BJ (cell line): ENCODE measurements around the gene ERMP1. TPM values are rescaled to one million over a fixed set of nuclear protein-coding genes. Genes with fewer than 3 reads are reported as not detected.

ENCODE experiments used
- CTCF ChIA-PET: fragments of 350-600 bp; formaldehyde crosslinking; extraction: SDS; loops from one replicate; lab custom pipeline; 2021; ENCODE audit warnings: antibody characterized with exemption, inconsistent platforms; lab: Yijun Ruan, JAX
- POLR2A ChIA-PET: fragments of 300-600 bp; sonication (Branson Sonifier 250); formaldehyde crosslinking; extraction: SDS; loops from one replicate; lab custom pipeline; 2021; ENCODE audit warnings: antibody characterized with exemption; lab: Charles Lee
- DNase-seq: peaks from one replicate; pipeline ENCODE4 v3.0.0-alpha.2; 2011; ENCODE audit warnings: low read depth
- H3K27me3 ChIP-seq: 2 replicates; pipeline ENCODE4 v1.6.0; 2011; ENCODE audit warnings: low read length; ENCODE audit not compliant: control insufficient read depth, insufficient read depth
- H3K36me3 ChIP-seq: 2 replicates; pipeline ENCODE4 v1.5.1; 2011; ENCODE audit warnings: low read length; ENCODE audit not compliant: control insufficient read depth, insufficient read depth
- H3K4me3 ChIP-seq: 2 replicates; pipeline ENCODE4 v1.5.1; 2011; ENCODE audit warnings: low read depth, mild to moderate bottlenecking, control low read depth, low read length
- polyA plus RNA-seq: library from polyadenylated mRNA; depleted of rRNA; stranded (reverse); fragments of >200 nt; gene quantifications from 2 replicates; pipeline ENCODE4 v1.2.3, GENCODE V29; 2011
- TF ChIP-seq, protein P1 (sequence below): IDR thresholded peaks from 2 replicates; pipeline ENCODE4 v1.5.1; 2011; ENCODE audit warnings: low read depth, mild to moderate bottlenecking, control low read depth, inconsistent platforms, low read length, moderate library complexity; ENCODE audit not compliant: insufficient read depth

Gene ERMP1
- polyA plus RNA-seq, 1 experiment: 2.3 TPM

DNA sequence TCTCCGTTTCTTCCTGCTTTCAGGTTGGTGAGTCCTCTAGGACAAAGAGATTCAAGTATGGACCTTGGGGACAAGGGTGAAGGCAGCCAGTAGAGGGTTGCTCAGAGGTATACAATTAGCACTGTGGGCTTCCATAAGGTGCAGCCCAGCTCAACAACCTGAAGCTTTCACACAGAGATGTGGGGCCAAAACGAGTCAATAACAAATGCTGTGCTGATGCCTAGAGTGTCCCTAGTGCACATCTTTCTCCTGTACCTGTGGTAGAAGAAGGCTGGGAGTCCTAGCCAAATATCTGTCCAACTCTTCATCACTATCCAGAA, 37.1 kb upstream of the ERMP1 start:
- Histone ChIP-seq H3K4me3 (no peak overlapping the region), H3K27me3 (no peaks in the 10 kb centered on the region), H3K36me3 (no peaks in the 10 kb centered on the region)
- DNase-seq: no peak
- TF ChIP-seq, protein P1, sequence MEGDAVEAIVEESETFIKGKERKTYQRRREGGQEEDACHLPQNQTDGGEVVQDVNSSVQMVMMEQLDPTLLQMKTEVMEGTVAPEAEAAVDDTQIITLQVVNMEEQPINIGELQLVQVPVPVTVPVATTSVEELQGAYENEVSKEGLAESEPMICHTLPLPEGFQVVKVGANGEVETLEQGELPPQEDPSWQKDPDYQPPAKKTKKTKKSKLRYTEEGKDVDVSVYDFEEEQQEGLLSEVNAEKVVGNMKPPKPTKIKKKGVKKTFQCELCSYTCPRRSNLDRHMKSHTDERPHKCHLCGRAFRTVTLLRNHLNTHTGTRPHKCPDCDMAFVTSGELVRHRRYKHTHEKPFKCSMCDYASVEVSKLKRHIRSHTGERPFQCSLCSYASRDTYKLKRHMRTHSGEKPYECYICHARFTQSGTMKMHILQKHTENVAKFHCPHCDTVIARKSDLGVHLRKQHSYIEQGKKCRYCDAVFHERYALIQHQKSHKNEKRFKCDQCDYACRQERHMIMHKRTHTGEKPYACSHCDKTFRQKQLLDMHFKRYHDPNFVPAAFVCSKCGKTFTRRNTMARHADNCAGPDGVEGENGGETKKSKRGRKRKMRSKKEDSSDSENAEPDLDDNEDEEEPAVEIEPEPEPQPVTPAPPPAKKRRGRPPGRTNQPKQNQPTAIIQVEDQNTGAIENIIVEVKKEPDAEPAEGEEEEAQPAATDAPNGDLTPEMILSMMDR: no peak
- POLR2A ChIA-PET: no interaction called here
- CTCF ChIA-PET: interaction anchor here (1.7 to 2.5 kb wide), 3 partner anchors 8 to 19 kb away, joined by 4 to 10 read pairs (median 5); no protein-coding TSS in a partner anchor

DNA sequence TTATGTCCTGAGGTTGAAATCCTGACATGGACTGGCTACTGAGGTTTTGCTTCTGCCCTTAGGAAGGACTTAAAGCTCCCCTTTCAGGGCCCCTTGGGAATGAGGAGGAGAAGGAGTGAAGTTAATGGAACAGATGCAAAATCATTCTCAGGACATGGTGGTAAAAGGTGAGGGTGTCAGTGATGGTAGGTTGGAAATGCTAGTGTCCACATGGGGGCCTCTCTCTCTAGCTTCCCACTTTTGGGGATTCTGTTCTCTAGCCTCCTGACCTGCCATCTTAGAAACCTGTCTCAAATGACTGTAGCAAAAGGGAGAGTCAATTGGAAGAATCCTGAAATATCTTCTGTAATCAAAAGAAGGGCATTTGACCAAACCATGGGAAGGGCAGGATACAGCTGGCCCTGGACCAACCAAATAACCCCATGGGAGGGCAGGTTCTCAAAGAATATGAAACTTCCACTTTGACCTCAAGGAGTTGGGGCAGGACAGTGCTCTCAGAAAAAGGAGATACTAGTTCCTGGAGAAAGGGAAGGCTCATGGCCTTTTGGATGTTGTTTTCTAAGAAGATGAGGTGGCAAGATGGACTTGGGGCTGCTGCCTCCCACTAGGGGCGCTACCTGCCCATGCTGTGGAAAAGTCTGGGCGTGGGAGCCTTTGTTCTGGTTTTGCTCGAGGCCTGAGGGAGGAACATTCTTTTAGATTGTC, 36.5 kb upstream of the ERMP1 start:
- ChIA-PET CTCF (interaction anchor here (0.8 to 1.8 kb wide), 6 partner anchors 9 to 37 kb away, joined by 3 to 5 read pairs (median 3); partner anchors contain the start of gene ERMP1), POLR2A (no interaction called here)
- H3K36me3 ChIP-seq: no peaks in the 10 kb centered on the region
- H3K4me3 ChIP-seq: no peak overlapping the region
- no peaks in the 10 kb centered on the region for H3K27me3 ChIP-seq
- TF ChIP-seq, protein P1: 0 out of 2 replicates have a peak, but pooled peaks have one; percentile 21
- DNase-seq: no peak

DNA sequence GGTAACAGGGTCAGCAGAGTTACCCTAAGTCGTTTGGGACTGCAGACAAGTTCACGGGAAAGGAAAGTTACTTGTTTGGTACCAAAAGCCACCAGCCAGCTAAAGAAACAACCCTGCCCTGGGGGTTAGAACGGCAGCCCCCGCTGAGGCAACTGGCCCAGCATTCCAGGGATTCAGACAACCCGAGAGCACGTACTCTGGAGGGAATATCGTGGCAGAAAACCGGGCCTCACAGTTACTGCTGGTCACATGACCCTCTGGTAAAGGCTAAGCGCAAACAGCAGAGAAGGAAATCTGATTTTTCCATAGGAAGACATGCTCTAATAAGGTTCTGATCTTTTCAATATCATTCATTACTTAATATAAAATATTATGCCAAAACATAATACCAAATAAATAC, 35.3 kb upstream of the ERMP1 start:
- POLR2A ChIA-PET: no interaction called here
- H3K4me3 ChIP-seq: no peak overlapping the region
- DNase-seq: no peak
- TF ChIP-seq, protein P1: no peak
- H3K27me3 ChIP-seq: no peaks in the 10 kb centered on the region
- no peaks in the 10 kb centered on the region for H3K36me3 ChIP-seq
- CTCF ChIA-PET: no interaction called here

DNA sequence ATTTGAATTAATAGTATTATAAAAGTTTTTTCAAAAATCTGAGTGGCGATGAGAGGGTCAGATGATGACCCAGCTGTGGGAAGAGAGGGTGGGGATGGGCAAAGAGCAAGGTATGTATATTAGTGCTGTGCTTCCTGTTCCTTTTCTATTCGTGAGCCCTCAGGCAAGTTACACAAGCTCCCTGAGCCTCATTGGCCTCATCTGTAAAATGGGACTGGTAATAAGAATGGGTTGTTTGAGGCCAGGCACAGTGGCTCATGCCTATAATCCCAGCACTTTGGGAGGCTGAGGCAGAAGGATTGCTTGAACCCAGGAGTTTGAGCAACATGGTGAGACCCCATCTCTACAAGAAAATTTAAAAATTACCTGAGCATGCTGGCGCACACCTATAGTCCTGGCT, 33.8 kb upstream of the ERMP1 start:
- Histone ChIP-seq H3K36me3 (no peaks in the 10 kb centered on the region), H3K4me3 (no peak overlapping the region), H3K27me3 (no peaks in the 10 kb centered on the region)
- CTCF ChIA-PET: interaction anchor here (0.9 kb wide), 1 partner anchor 19 kb away, joined by 3 read pairs; no protein-coding TSS in a partner anchor
- TF ChIP-seq, protein P1: no peak
- POLR2A ChIA-PET: no interaction called here
- DNase-seq: no peak

DNA sequence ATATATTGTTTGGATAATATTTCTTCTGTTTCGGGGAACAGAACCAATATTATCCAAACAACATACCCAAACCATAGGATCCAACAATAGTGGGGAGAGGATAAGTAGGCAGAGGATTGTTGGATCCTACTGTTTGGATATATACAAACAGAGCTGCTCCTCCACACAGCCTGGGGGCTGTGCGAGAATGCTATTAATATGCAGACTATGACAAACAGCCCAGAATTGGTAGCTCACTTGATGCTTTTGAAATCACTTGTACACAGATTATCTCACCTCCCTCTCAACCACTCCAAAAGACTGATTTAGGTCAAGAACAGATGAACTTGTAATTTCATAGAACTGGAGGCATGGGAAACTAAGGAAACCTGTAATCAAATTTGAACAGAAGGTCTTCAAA, 33.4 kb upstream of the ERMP1 start:
- CTCF ChIA-PET: interaction anchor here (0.9 kb wide), 1 partner anchor 19 kb away, joined by 3 read pairs; no protein-coding TSS in a partner anchor
- H3K27me3 ChIP-seq: no peaks in the 10 kb centered on the region
- POLR2A ChIA-PET: no interaction called here
- TF ChIP-seq, protein P1: no peak
- H3K36me3 ChIP-seq: no peaks in the 10 kb centered on the region
- no peak for DNase-seq
- H3K4me3 ChIP-seq: no peak overlapping the region
